CD4-positive, alpha-beta memory T cell (primary cell): ENCODE results near the gene OR10H1. TPM values are rescaled to one million over a fixed set of nuclear protein-coding genes. Genes with fewer than 3 reads are reported as not detected.

Experiments used
- CTCF ChIA-PET: fragments of 350-600 bp; sonication (Branson Sonifier 250); formaldehyde crosslinking; loops from one replicate; lab custom pipeline; 2021; ENCODE audit warnings: inconsistent platforms; ENCODE audit not compliant: partially characterized antibody; lab: Charles Lee
- POLR2A ChIA-PET: fragments of 350-600 bp; sonication (Branson Sonifier 250); formaldehyde crosslinking; loops from one replicate; lab custom pipeline; 2021; ENCODE audit not compliant: partially characterized antibody; lab: Charles Lee
- DNase-seq, 5 donors: peaks; one replicate each; pipeline versions ENCODE4 v3.0.0 to v3.0.0-alpha.2; 2020 to 2022; ENCODE audit warnings: mixed read lengths in 1 of 5
- H3K27ac ChIP-seq: one replicate; pipeline ENCODE4 v1.7.0; 2013; ENCODE audit warnings: low read depth, low read length
- H3K27me3 ChIP-seq: 2 replicates; pipeline ENCODE4 v1.7.0; 2013; ENCODE audit warnings: mild to moderate bottlenecking, low read length, moderate library complexity; ENCODE audit not compliant: insufficient read depth
- H3K36me3 ChIP-seq: 2 replicates; pipeline ENCODE4 v1.7.0; 2013; ENCODE audit warnings: mild to moderate bottlenecking, low read length, moderate library complexity; ENCODE audit not compliant: insufficient read depth
- H3K4me1 ChIP-seq: 2 replicates; pipeline ENCODE4 v1.7.0; 2013; ENCODE audit warnings: mild to moderate bottlenecking, low read length, moderate library complexity; ENCODE audit not compliant: insufficient read depth
- H3K4me3 ChIP-seq, 2 donors: one replicate each; pipeline ENCODE4 v1.7.0; 2013; ENCODE audit warnings: low read length in 2 of 2, mild to moderate bottlenecking in 1 of 2
- H3K9me3 ChIP-seq, 2 donors: one replicate each; pipeline ENCODE4 v1.7.0; 2013; ENCODE audit warnings: low read length in 2 of 2, control low read depth in 1 of 2; ENCODE audit not compliant: control insufficient read depth in 1 of 2
- H3K27ac Mint-ChIP-seq, 7 donors: one replicate each; pipeline ENCODE4 v1.8.0; 2020 to 2021; ENCODE audit warnings: mixed read lengths in 7 of 7, mild to moderate bottlenecking in 6 of 7, inconsistent platforms in 3 of 7, moderate library complexity in 3 of 7
- H3K27me3 Mint-ChIP-seq, 2 donors: one replicate each; pipeline ENCODE4 v1.8.0; 2020 to 2021; ENCODE audit warnings: mixed read lengths in 2 of 2
- H3K36me3 Mint-ChIP-seq, 2 donors: one replicate each; pipeline ENCODE4 v1.8.0; 2020 to 2021; ENCODE audit warnings: mixed read lengths in 2 of 2, inconsistent platforms in 1 of 2, mild to moderate bottlenecking in 1 of 2
- H3K4me1 Mint-ChIP-seq, 4 donors: one replicate each; pipeline ENCODE4 v1.8.0; 2020 to 2021; ENCODE audit warnings: mixed read lengths in 4 of 4, mild to moderate bottlenecking in 1 of 4
- H3K4me3 Mint-ChIP-seq, 8 donors: one replicate each; pipeline ENCODE4 v1.8.0; 2020 to 2021; ENCODE audit warnings: mixed read lengths in 8 of 8, mild to moderate bottlenecking in 7 of 8, moderate library complexity in 6 of 8, inconsistent platforms in 3 of 8
- H3K9me3 Mint-ChIP-seq, 8 donors: one replicate each; pipeline ENCODE4 v1.8.0; 2020 to 2021; ENCODE audit warnings: mixed read lengths in 8 of 8, mild to moderate bottlenecking in 5 of 8, inconsistent platforms in 3 of 8, moderate library complexity in 1 of 8
- intact Hi-C: fragments of 100-400 bp; cut with micrococcal nuclease; formaldehyde crosslinking; loops from one replicate; pipeline ENCODE4 v1.15.1; 2023
- polyA plus RNA-seq, 2 donors: library from polyadenylated mRNA; unstranded; fragments of 300-500 nt; fragmentation: Illumina TruSeq; gene quantifications; one replicate each; pipeline ENCODE4 v1.2.3, GENCODE V29; 2021
- total RNA-seq, 2 experiments: library from RNA; stranded (reverse); gene quantifications; one replicate each; pipeline ENCODE4 v1.2.3, GENCODE V29; 2021

The OR10H1 gene, protein sequence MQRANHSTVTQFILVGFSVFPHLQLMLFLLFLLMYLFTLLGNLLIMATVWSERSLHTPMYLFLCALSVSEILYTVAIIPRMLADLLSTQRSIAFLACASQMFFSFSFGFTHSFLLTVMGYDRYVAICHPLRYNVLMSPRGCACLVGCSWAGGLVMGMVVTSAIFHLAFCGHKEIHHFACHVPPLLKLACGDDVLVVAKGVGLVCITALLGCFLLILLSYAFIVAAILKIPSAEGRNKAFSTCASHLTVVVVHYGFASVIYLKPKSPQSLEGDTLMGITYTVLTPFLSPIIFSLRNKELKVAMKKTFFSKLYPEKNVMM
- total RNA-seq (not detected), polyA plus RNA-seq (not detected)

DNA sequence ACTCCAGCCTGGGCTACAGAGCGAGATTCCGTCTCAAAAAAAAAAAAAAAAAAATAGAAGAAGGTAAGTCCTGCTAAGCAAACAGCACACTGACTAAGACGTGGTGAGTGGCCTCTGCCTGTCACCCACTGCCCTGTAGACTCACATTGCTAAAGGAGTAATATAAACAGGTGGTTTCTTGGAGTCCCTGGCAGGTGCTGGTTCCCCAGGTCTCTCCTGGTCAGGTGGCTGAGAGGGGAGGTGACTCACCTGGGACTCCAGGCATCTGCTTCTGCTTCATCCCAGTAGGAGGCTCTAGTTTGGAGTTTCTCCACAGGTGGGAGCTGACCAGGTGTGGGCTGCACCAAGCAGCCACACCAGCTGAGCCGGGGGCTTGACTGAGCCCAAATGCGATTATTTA, at the start of gene OR10H1:
TSS of gene OR10H1 (minus strand) at position 359 of the 400 bp plus-strand sequence. CDS start 7,627 bp downstream, outside the sequence.
- Mint-ChIP-seq H3K9me3 (no peaks in the 10 kb centered on the region), H3K27ac (peak within 1 kb of the TSS in 1 of 7 donors; percentile 17), H3K36me3 (no peaks in the 10 kb centered on the region), H3K4me3 (no peak within 1 kb of the TSS), H3K27me3 (peaks cover 7 to 13% of the 10 kb centered on the region in 2 donors), H3K4me1 (peaks cover 8 to 24% (median 15%) of the 10 kb centered on the region in 4 donors)
- Histone ChIP-seq H3K27ac (no peak within 1 kb of the TSS), H3K36me3 (no peaks in the 10 kb centered on the region), H3K9me3 (no peaks in the 10 kb centered on the region), H3K27me3 (no peaks in the 10 kb centered on the region), H3K4me3 (no peak within 1 kb of the TSS), H3K4me1 (peaks cover 11% of the 10 kb centered on the region)
- DNase-seq: no peak
- intact Hi-C loops: loop anchor here (10.0 kb wide), 1 partner anchor 229 kb away; no protein-coding TSS in a partner anchor
- CTCF ChIA-PET: no interaction called here
- POLR2A ChIA-PET: interaction anchor here (0.8 kb wide), 1 partner anchor 21 kb away, joined by 3 read pairs; no protein-coding TSS in a partner anchor

DNA sequence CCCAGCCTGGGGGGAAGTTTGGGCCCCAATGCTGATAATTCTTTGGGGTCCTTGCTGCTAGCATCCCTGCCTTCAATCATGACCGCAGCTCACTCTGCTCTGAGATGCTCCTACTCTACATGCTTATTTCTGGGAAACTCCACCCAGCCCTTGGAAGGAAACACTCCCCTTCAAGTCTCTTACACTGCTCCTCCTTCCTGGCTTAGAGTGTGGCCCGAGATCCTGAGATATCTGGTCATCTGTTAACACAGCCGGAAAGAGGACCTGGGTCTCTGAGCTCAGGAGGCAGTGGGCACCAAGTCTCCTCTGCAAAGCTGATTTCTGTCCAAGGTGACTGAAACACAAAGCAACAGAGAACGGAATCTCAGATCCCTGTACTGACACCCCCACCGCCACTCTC, 49.4 kb upstream of the OR10H1 start:
- CTCF ChIA-PET: interaction anchor here (1.1 kb wide), 1 partner anchor 53 kb away, joined by 3 read pairs; no protein-coding TSS in a partner anchor
- intact Hi-C loops: no loop called here
- Mint-ChIP-seq H3K27me3 (peaks cover 4 to 12% of the 10 kb centered on the region in 2 donors), H3K4me1 (peaks cover 4 to 8% (median 6%) of the 10 kb centered on the region in 4 donors), H3K4me3 (no peak overlapping the region), H3K9me3 (no peaks in the 10 kb centered on the region), H3K36me3 (no peaks in the 10 kb centered on the region), H3K27ac (peak overlapping the region in 2 of 7 donors; percentile 43 to 62)
- H3K36me3 ChIP-seq: no peaks in the 10 kb centered on the region
- H3K4me1 ChIP-seq: no peaks in the 10 kb centered on the region
- H3K27ac ChIP-seq: no peak overlapping the region
- no peak for DNase-seq
- H3K4me3 ChIP-seq: no peak overlapping the region
- POLR2A ChIA-PET: interaction anchor here (0.8 to 0.9 kb wide), 2 partner anchors 21 to 49 kb away, joined by 3 read pairs; no protein-coding TSS in a partner anchor
- no peaks in the 10 kb centered on the region for H3K27me3 ChIP-seq
- H3K9me3 ChIP-seq: no peaks in the 10 kb centered on the region

DNA sequence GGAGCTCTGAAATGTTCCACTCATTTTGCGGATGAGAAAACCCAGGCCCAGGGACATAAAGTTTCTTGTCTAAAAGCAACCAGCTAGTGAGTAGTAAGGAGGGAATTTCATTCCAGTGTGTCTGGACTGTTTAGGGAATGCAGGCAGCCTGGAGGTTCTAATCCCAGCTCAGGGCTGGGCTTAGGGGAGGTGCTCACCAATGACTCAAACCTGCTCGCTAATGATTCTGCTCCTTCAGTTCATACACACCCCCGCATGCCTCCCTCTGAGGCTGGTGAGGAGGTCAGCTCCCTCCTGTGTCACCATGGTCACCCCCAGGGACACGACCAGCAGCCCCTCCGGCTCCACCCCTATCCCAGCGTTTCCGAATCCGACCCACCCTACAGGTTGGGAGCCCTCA, 47.8 kb upstream of the OR10H1 start:
- Histone ChIP-seq H3K4me3 (no peak overlapping the region), H3K27me3 (no peaks in the 10 kb centered on the region), H3K36me3 (no peaks in the 10 kb centered on the region), H3K27ac (no peak overlapping the region), H3K4me1 (no peaks in the 10 kb centered on the region), H3K9me3 (no peaks in the 10 kb centered on the region)
- intact Hi-C loops: no loop called here
- ChIA-PET CTCF (no interaction called here), POLR2A (no interaction called here)
- Mint-ChIP-seq H3K27me3 (peaks cover 4% of the 10 kb centered on the region in 2 donors), H3K9me3 (no peaks in the 10 kb centered on the region), H3K36me3 (no peaks in the 10 kb centered on the region), H3K4me3 (no peak overlapping the region), H3K4me1 (peaks cover 0 to 2% (median 0%) of the 10 kb centered on the region in 4 donors), H3K27ac (no peak overlapping the region)
- DNase-seq: no peak

DNA sequence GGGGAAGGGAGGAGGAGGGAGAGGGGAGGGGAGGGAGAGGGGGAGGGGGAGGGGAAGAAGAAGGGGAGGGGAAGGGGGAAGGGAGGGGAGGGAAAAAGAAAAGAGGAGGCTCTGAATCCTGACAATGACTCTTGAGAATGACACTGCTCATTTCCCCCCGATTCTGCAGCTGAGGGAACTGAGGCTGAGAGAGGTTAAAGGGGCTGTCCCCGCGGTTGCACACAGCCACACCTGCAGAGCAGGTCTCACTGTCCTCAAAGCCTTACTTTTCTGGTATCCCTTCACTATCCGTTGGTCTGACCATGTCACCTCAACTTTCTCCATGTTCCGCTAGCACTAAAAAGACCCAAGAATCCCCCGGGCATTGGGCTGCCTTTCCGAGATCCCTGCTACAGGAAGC, 47.0 kb upstream of the OR10H1 start:
- no peaks in the 10 kb centered on the region for H3K9me3 ChIP-seq
- Mint-ChIP-seq H3K36me3 (no peaks in the 10 kb centered on the region), H3K4me1 (no peaks in the 10 kb centered on the region), H3K4me3 (no peak overlapping the region), H3K9me3 (no peaks in the 10 kb centered on the region), H3K27ac (no peak overlapping the region), H3K27me3 (peaks cover 4% of the 10 kb centered on the region in 2 donors)
- POLR2A ChIA-PET: no interaction called here
- H3K36me3 ChIP-seq: no peaks in the 10 kb centered on the region
- no peaks in the 10 kb centered on the region for H3K4me1 ChIP-seq
- no peaks in the 10 kb centered on the region for H3K27me3 ChIP-seq
- no peak overlapping the region for H3K4me3 ChIP-seq
- CTCF ChIA-PET: no interaction called here
- no peak for DNase-seq
- no peak overlapping the region for H3K27ac ChIP-seq
- intact Hi-C loops: no loop called here

DNA sequence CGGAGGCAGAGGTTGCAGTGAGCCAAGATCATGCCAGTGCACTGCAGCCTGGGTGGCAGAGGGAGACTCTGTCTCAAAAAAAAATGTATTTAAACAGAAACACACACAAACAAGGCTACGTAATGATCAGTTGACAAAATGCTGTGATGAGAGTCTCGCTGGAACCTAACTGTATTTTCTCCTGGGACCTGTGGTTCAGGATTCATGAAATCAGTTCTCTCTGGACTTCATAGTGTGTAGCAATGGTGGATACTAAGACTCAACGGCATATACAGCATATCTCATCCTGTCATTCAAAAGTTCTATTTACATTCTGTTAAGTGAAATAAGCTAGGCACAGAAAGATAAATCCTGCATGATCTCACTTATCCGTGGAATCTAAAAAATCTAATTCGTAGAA, 45.1 kb upstream of the OR10H1 start:
- DNase-seq: no peak
- POLR2A ChIA-PET: interaction anchor here (0.6 kb wide), 1 partner anchor 267 kb away, joined by 3 read pairs; no protein-coding TSS in a partner anchor
- H3K4me3 ChIP-seq: no peak overlapping the region
- peaks cover 4% of the 10 kb centered on the region in 2 donors for H3K27me3 Mint-ChIP-seq
- H3K27ac ChIP-seq: no peak overlapping the region
- H3K9me3 Mint-ChIP-seq: no peaks in the 10 kb centered on the region
- intact Hi-C loops: no loop called here
- H3K27ac Mint-ChIP-seq: no peak overlapping the region
- no peaks in the 10 kb centered on the region for H3K36me3 ChIP-seq
- no peaks in the 10 kb centered on the region for H3K36me3 Mint-ChIP-seq
- CTCF ChIA-PET: interaction anchor here (0.8 kb wide), 1 partner anchor 9 kb away, joined by 3 read pairs; no protein-coding TSS in a partner anchor
- no peaks in the 10 kb centered on the region for H3K4me1 ChIP-seq
- H3K9me3 ChIP-seq: no peaks in the 10 kb centered on the region
- no peaks in the 10 kb centered on the region for H3K4me1 Mint-ChIP-seq
- H3K4me3 Mint-ChIP-seq: no peak overlapping the region
- no peaks in the 10 kb centered on the region for H3K27me3 ChIP-seq

DNA sequence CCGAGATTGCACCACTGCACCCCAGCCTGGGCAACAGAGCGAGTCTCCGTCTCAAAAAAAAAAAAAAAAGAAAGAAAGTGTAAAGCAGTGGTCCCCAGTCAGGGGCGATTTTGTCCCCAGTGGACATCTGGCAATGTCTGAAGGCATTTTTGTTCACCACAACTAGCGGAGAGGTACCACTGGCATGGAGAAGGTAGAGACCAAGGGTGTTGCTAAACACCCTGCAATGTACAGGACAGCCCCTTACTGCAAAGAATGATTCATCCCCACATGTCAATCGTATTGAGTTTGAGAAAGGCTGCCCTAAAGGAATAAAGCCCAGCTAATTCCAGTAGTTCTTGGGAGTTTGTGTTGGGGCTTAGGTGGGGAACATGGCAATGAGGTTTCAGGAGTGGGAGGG, 43.7 kb upstream of the OR10H1 start:
- DNase-seq: no peak
- no peaks in the 10 kb centered on the region for H3K9me3 ChIP-seq
- H3K36me3 Mint-ChIP-seq: no peaks in the 10 kb centered on the region
- no peak overlapping the region for H3K27ac Mint-ChIP-seq
- ChIA-PET CTCF (no interaction called here), POLR2A (no interaction called here)
- intact Hi-C loops: no loop called here
- no peak overlapping the region for H3K4me3 ChIP-seq
- H3K9me3 Mint-ChIP-seq: no peaks in the 10 kb centered on the region
- no peaks in the 10 kb centered on the region for H3K4me1 ChIP-seq
- no peak overlapping the region for H3K27ac ChIP-seq
- H3K27me3 Mint-ChIP-seq: peaks cover 4 to 6% of the 10 kb centered on the region in 2 donors
- no peaks in the 10 kb centered on the region for H3K27me3 ChIP-seq
- no peaks in the 10 kb centered on the region for H3K36me3 ChIP-seq
- H3K4me3 Mint-ChIP-seq: no peak overlapping the region
- no peaks in the 10 kb centered on the region for H3K4me1 Mint-ChIP-seq

DNA sequence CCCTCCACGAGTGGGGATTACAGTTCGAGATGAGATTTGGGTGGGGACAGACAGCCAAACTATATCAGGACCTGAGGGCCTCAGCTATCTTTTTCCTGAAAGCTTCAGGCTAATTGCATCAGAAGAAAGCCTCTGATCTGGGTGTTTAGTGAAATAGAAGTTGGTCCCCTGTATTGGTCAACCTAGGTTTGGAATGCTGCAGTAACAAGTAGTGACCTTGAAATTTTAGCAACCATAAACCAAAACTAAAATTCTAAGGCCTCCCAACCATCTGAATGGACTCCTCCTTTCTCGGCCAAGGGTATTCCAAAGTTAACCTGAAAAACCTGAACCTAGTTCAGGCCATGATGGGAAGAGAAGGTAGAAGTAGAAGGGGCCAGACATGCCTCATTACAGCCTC, 34.9 kb upstream of the OR10H1 start:
- H3K27me3 ChIP-seq: no peaks in the 10 kb centered on the region
- intact Hi-C loops: no loop called here
- H3K27ac ChIP-seq: no peak overlapping the region
- ChIA-PET CTCF (no interaction called here), POLR2A (no interaction called here)
- peaks cover 10% of the 10 kb centered on the region for H3K4me1 ChIP-seq
- no peaks in the 10 kb centered on the region for H3K36me3 ChIP-seq
- no peaks in the 10 kb centered on the region for H3K9me3 ChIP-seq
- Mint-ChIP-seq H3K36me3 (no peaks in the 10 kb centered on the region), H3K27ac (no peak overlapping the region), H3K27me3 (peaks cover 0 to 2% of the 10 kb centered on the region in 2 donors), H3K9me3 (no peaks in the 10 kb centered on the region), H3K4me1 (peaks cover 5 to 16% (median 12%) of the 10 kb centered on the region in 4 donors), H3K4me3 (no peak overlapping the region)
- no peak for DNase-seq
- no peak overlapping the region for H3K4me3 ChIP-seq
